GM10266 (cell line): Measurements from ENCODE around the gene TLE3.

Source experiments
- DNase-seq: peaks from one replicate; pipeline ENCODE4 v3.0.0; 2012; ENCODE audit errors: extremely low spot score
- TF ChIP-seq, protein P1 (sequence below): IDR thresholded peaks from 2 replicates; pipeline ENCODE4 v1.5.1; 2012; ENCODE audit warnings: mild to moderate bottlenecking, low read depth; ENCODE audit not compliant: control insufficient read depth, insufficient read depth; ENCODE audit errors: missing control alignments

Gene TLE3

DNA sequence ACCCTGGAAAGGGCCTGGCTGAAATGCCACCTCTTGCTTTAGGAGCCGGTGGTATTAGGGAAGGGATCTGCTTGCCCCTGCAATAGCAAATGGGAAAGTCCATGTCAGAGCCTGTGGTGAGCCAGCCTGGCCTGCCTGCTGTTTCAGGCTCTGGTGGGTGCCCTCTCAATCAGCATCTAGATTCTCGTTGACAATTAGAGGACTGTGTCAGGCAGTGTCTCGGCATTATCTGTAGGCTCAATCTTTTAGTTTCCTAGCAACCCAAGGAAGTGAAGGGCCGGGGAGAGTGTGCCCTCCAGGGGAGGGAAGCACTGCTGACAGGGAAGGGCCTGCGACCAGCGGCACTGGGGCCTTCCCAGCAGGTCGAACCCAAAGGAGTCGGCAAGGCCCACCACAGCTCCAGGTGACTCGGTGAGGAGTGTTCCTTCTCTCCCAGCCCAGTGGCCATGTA, 42.1 kb downstream of the TLE3 start:
- no peak for DNase-seq
- TF ChIP-seq, protein P1, sequence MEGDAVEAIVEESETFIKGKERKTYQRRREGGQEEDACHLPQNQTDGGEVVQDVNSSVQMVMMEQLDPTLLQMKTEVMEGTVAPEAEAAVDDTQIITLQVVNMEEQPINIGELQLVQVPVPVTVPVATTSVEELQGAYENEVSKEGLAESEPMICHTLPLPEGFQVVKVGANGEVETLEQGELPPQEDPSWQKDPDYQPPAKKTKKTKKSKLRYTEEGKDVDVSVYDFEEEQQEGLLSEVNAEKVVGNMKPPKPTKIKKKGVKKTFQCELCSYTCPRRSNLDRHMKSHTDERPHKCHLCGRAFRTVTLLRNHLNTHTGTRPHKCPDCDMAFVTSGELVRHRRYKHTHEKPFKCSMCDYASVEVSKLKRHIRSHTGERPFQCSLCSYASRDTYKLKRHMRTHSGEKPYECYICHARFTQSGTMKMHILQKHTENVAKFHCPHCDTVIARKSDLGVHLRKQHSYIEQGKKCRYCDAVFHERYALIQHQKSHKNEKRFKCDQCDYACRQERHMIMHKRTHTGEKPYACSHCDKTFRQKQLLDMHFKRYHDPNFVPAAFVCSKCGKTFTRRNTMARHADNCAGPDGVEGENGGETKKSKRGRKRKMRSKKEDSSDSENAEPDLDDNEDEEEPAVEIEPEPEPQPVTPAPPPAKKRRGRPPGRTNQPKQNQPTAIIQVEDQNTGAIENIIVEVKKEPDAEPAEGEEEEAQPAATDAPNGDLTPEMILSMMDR: no peak

DNA sequence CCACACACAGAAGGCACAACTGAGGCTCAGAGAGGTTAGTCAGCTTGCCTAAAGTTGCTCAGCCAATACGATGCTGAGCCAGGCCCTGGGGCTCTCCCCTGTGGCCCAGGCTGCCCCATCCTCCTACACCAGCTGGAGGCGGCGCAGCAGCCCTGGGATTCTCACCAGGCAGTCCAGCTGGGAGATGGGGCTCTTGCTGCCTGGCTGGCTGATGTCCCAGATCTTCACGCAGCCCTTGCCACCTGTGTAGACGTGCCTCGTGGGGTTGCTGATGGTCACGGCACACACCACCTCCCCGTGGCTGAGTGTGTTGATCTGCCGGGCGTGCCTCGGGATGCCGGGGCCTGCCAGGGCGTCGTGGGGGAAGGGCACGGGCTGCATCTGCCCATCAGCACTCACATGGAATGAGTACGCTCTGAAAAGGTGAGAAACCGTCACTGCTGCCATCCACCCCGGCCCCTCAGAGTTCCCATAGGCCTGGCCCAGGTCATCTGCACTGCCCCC, 42.8 kb downstream of the TLE3 start:
- DNase-seq: no peak
- TF ChIP-seq, protein P1: no peak

DNA sequence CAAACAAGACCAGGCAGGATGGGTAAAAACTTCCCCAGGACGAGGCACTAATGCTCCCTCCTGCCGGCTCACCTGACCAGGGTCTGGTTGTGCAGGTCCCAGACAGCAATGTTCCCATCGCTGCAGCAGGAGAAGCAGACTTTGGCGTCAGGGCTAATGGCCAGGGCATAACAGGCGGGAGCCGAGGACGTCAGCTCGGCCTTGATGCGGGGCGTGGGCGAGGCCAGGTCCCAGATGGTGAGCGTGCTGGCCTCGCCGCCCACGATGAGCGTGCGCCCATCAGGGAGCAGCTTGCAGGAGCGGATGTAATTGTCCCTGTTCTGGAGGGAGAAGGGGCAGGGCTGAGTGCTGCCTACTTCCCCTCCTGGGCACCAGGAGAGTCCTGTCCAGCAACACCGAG, 43.4 kb downstream of the TLE3 start:
- TF ChIP-seq, protein P1: no peak
- DNase-seq: no peak

DNA sequence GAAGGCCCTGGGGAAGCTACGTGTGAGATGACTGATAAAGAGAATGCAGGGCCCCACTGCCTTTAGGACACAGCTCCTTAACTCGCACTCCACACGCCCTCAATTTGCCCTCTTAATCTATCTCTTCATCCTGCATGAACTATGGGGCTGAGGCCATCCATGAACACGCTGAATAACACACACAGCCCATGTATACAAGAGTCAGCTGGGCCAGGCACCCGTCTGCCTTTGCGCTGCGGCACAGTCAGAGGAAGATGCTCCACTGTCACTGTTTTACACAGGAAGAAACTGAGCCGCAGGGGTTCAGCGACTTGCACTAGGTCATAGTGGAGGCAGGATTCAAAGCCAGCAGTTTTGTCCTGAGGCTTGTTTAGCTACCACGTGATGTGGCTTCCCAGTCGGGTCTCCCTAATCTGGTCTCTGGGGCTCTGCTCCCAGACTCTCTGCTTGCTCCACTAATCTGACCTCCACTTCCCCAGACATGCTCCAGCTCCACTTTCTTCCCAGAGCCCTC, 43.9 kb downstream of the TLE3 start:
- no peak for DNase-seq
- TF ChIP-seq, protein P1: no peak

DNA sequence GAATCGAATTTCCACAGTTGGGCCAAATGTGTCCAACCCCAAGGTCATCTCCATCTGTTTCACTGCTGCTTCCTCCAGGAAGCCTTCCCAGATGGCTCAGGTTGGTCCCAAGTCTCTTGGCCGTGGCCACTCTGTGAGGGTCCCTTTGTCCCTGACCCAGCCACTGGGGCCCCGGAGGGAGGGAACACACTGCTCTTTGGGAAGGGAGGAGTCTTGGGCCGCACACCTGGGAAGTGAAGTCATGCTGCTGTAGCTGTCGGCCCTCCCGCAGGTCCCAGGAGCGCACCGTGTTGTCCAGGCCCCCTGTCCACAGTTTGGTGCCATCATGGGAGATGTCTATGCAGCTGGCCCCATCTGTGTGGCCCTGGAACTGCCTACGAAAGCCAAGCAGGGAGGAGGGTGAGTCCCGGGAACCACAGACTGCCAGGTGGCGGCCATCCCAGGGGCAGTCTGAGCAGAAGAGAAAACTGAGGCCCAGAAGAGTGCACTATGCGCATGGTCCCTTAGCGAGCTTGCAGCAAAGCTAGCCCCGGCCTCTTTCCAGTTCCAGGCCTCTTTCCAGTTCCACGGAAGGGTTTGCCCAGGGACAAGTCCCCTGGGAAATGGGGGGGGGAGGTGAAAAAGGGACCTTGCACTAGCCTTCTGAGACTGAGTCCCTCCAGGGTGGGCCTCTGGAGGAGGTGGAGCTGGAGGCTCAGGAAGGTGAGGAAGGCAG, 44.6 kb downstream of the TLE3 start:
- TF ChIP-seq, protein P1: no peak

DNA sequence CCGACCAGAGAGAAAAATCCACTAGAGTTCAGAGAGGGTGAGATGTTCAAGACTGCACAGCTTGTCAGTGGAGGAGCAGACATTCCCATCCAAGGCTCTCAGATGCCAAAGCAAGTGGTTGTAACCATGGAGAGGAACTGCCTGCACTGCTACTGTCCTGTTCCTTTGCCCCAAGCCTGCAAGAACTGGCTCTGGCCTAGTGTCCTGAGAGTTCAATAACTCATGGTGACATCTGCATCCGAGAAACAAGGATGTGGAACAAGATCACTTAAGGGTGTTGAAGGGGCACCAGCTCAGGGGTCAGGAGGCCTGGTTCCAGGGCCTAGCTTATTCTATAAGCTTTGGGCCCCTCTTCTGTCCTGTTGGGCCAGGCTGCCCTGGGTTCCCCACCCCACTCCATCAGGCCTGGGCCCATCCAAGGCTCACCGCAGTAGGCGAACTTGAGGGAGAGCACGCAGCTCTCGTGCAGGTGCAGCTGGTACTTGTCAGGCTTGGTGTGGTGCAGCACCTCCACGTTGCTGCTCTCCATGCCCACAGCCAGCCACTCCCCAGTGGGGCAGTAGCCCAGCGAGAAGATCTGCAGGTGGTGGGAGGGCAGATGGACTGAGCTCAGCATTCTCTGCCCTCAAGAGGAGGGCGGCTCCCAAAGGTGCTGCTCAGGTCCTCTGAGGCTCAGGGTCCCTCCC, 45.6 kb downstream of the TLE3 start:
- TF ChIP-seq, protein P1: no peak
- no peak for DNase-seq

More for the DNA sequence above, 44.6 kb downstream of the TLE3 start:
- DNase-seq: no peak

DNA sequence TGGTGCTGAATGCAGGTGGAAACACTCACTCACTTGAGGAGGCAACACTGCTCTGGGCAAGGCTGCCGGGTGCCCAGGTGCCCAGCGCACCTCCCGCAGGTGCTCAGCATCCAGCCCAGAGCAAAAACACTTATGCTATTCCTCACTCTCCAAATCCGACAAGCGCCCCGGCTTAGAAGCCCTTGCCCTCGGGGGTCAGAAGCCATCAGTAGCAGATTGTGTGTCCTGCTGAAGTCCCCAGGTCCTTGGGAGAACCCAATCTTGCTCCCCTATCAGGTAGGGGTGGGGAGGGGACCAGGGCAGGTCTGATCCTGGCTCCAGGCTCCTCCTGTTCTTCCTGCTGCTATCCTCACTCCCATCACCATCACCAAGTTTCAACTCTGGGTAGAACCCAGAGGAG, 46.7 kb downstream of the TLE3 start:
- DNase-seq: no peak
- TF ChIP-seq, protein P1: no peak
